Upper lobe of right lung (tissue), 1 donor: ENCODE measurements around the gene ZFHX3. TPM values are rescaled to one million over a fixed set of nuclear protein-coding genes. Genes with fewer than 3 reads are reported as not detected.
"Not testable (repeated sequence)": the region's sequence is repeated elsewhere in the genome, so short reads cannot be mapped to it uniquely, and the experiment has no call there.

Experiments
- ATAC-seq: fragments of 200-7000 bp; cut with Tn5 transposase; one replicate; pipeline ENCODE4 v1.9.1; 2020; ENCODE audit warnings: mild to moderate bottlenecking, moderate library complexity
- DNase-seq: peaks from one replicate; pipeline ENCODE4 v3.0.0-alpha.2; 2020
- H3K27ac ChIP-seq: fragments of 200-600 bp; one replicate; pipeline ENCODE4 v1.8.0; 2022
- H3K27me3 ChIP-seq: fragments of 200-600 bp; one replicate; pipeline ENCODE4 v1.8.0; 2022; ENCODE audit warnings: mild to moderate bottlenecking
- H3K36me3 ChIP-seq: fragments of 200-600 bp; one replicate; pipeline ENCODE4 v1.8.0; 2022
- H3K4me1 ChIP-seq: fragments of 200-600 bp; one replicate; pipeline ENCODE4 v1.8.0; 2022
- H3K4me3 ChIP-seq: fragments of 200-600 bp; one replicate; pipeline ENCODE4 v1.8.0; 2022; ENCODE audit warnings: mild to moderate bottlenecking
- H3K9me3 ChIP-seq: fragments of 200-600 bp; one replicate; pipeline ENCODE4 v1.8.0; 2022
- CTCF ChIP-seq: fragments of 200-600 bp; IDR thresholded peaks from one replicate; pipeline ENCODE4 v1.8.0; 2022; ENCODE audit warnings: antibody characterized with exemption
- intact Hi-C: fragments of 100-400 bp; cut with DNase I; formaldehyde crosslinking; loops from one replicate; pipeline ENCODE4 v1.11.0; 2022
- total RNA-seq: library from RNA; stranded (reverse); fragmentation: NEBNext Ultra II Directional; extraction: Animal tissue kit (Norgen Biotek cat#: 25700); gene quantifications from one replicate; pipeline ENCODE4 v1.2.1, GENCODE V29; 2021
- donor health status: DM: no; HTN: yes; CAD: no; lungs with severe emphysema.

Gene ZFHX3
- total RNA-seq, 1 donor from 2014 or later, result 29.0 TPM

- DNase-seq, result peak; percentile 15
- intact Hi-C loops, result no loop called here
- peaks cover 19% of the 10 kb centered on the region for H3K4me1 ChIP-seq
- no peak for TF ChIP-seq CTCF
- no peaks in the 10 kb centered on the region for H3K27me3 ChIP-seq
- no peak overlapping the region for H3K4me3 ChIP-seq
- no peaks in the 10 kb centered on the region for H3K9me3 ChIP-seq
- H3K27ac ChIP-seq, result no peak overlapping the region
- H3K36me3 ChIP-seq, result no peaks in the 10 kb centered on the region
- no peak for ATAC-seq
These were observed 33.2 kb downstream of the ZFHX3 start for GRCh38 chr16:73014768-73015167.

- TF ChIP-seq CTCF, result no peak
- H3K4me3 ChIP-seq, result no peak overlapping the region
- no peaks in the 10 kb centered on the region for H3K36me3 ChIP-seq
- H3K9me3 ChIP-seq, result no peaks in the 10 kb centered on the region
- H3K27ac ChIP-seq, result no peak overlapping the region
- H3K4me1 ChIP-seq, result peaks cover 16% of the 10 kb centered on the region
- DNase-seq (no peak), ATAC-seq (no peak)
- intact Hi-C loops, result no loop called here
- H3K27me3 ChIP-seq, result no peaks in the 10 kb centered on the region
These were observed 34.0 kb downstream of the ZFHX3 start for GRCh38 chr16:73013974-73014373.

- H3K27ac ChIP-seq, result no peak overlapping the region
- H3K36me3 ChIP-seq, result no peaks in the 10 kb centered on the region
- intact Hi-C loops, result no loop called here
- ATAC-seq (no peak), DNase-seq (no peak)
- H3K9me3 ChIP-seq, result no peaks in the 10 kb centered on the region
- H3K4me1 ChIP-seq, result peaks cover 11% of the 10 kb centered on the region
- no peak for TF ChIP-seq CTCF
- H3K27me3 ChIP-seq, result no peaks in the 10 kb centered on the region
- no peak overlapping the region for H3K4me3 ChIP-seq
These were observed 35.6 kb downstream of the ZFHX3 start for GRCh38 chr16:73012341-73012740.

GRCh38 chr16:73011926-73012325 lies 36.0 kb downstream of the ZFHX3 start:
- Histone ChIP-seq H3K4me3 (no peak overlapping the region), H3K9me3 (no peaks in the 10 kb centered on the region), H3K27ac (no peak overlapping the region), H3K36me3 (no peaks in the 10 kb centered on the region), H3K27me3 (no peaks in the 10 kb centered on the region), H3K4me1 (peaks cover 7% of the 10 kb centered on the region)
- no peak for TF ChIP-seq CTCF
- DNase-seq (no peak), ATAC-seq (no peak)
- intact Hi-C loops, result no loop called here

- Histone ChIP-seq H3K27ac (no peak overlapping the region), H3K36me3 (no peaks in the 10 kb centered on the region), H3K4me1 (peaks cover 3% of the 10 kb centered on the region), H3K9me3 (no peaks in the 10 kb centered on the region), H3K27me3 (no peaks in the 10 kb centered on the region), H3K4me3 (no peak overlapping the region)
- no peak for TF ChIP-seq CTCF
- DNase-seq (peak; percentile 60), ATAC-seq (peak; percentile 71)
- intact Hi-C loops, result no loop called here
These were observed 37.7 kb downstream of the ZFHX3 start for GRCh38 chr16:73010150-73010676.

- H3K4me1 ChIP-seq, ATAC-seq, intact Hi-C loops, H3K36me3 ChIP-seq, H3K4me3 ChIP-seq, H3K27me3 ChIP-seq, H3K9me3 ChIP-seq, H3K27ac ChIP-seq: not testable (repeated sequence)
- DNase-seq, result peak; percentile 13
These were observed 38.2 kb downstream of the ZFHX3 start for GRCh38 chr16:73009710-73010109.
